IMR-90 (cell line): ENCODE results near the gene DDX39A. TPM values are rescaled to one million over a fixed set of nuclear protein-coding genes. Genes with fewer than 3 reads are reported as not detected.

Experiments
- ATAC-seq: fragments of 200-7000 bp; cut with Tn5 transposase; 2 replicates; pipeline ENCODE4 v1.9.1; 2020; ENCODE audit warnings: low read depth, mild to moderate bottlenecking, moderate library complexity
- BruUV-seq: library from RNA; stranded (reverse); fragments of 400-500 nt; replicated peaks from 2 replicates; lab custom pipeline; 2021; lab: Mats Ljungman, UMichigan
- CTCF ChIA-PET: fragments of 300-600 bp; formaldehyde crosslinking; extraction: SDS; loops from one replicate; lab custom pipeline; 2021; ENCODE audit warnings: antibody characterized with exemption; lab: Yijun Ruan, JAX
- POLR2A ChIA-PET: fragments of 300-600 bp; sonication (Branson Sonifier 250); formaldehyde crosslinking; loops from one replicate; lab custom pipeline; 2022; ENCODE audit warnings: antibody characterized with exemption; ENCODE audit not compliant: unreplicated experiment; lab: Charles Lee
- DNase-seq: peaks from one replicate; pipeline ENCODE4 v3.0.0; 2013
- H2AFZ ChIP-seq: replicated peaks from 2 replicates; pipeline ENCODE3; 2013; ENCODE audit warnings: low read length, mild to moderate bottlenecking; ENCODE audit not compliant: poor library complexity
- H2AK5ac ChIP-seq: 2 replicates; pipeline ENCODE4 v1.6.1; 2013; ENCODE audit warnings: low read depth, low read length, inconsistent platforms
- H2AK9ac ChIP-seq: replicated peaks from 2 replicates; pipeline ENCODE3; 2013; ENCODE audit warnings: mild to moderate bottlenecking, low read depth, low read length, moderate library complexity; ENCODE audit not compliant: poor library complexity
- H2BK120ac ChIP-seq: 2 replicates; pipeline ENCODE4 v1.6.1; 2013; ENCODE audit warnings: low read depth, low read length, inconsistent platforms
- H2BK15ac ChIP-seq: 3 replicates; pipeline ENCODE4 v1.6.1; 2013; ENCODE audit warnings: low read depth, low read length, inconsistent platforms
- H2BK20ac ChIP-seq: 2 replicates; pipeline ENCODE4 v1.6.1; 2013; ENCODE audit warnings: low read depth, mild to moderate bottlenecking, inconsistent platforms, low read length, moderate library complexity
- H2BK5ac ChIP-seq: 2 replicates; pipeline ENCODE4 v1.6.1; 2013; ENCODE audit warnings: mild to moderate bottlenecking, low read depth, low read length, inconsistent platforms; ENCODE audit not compliant: poor library complexity, severe bottlenecking
- H3K14ac ChIP-seq: replicated peaks from 2 replicates; pipeline ENCODE4 v1.6.1; 2013; ENCODE audit warnings: low read depth, low read length, inconsistent platforms
- H3K18ac ChIP-seq: 2 replicates; pipeline ENCODE4 v1.6.1; 2013; ENCODE audit warnings: low read depth, low read length, control low read depth
- H3K23ac ChIP-seq: 2 replicates; pipeline ENCODE4 v1.6.1; 2013; ENCODE audit warnings: low read depth, low read length, inconsistent platforms
- H3K27ac ChIP-seq: 2 replicates; pipeline ENCODE4 v1.5.1; 2013; ENCODE audit warnings: mild to moderate bottlenecking, control low read depth, low read length; ENCODE audit not compliant: insufficient read depth
- H3K27me3 ChIP-seq: 2 replicates; pipeline ENCODE4 v1.6.1; 2013; ENCODE audit warnings: low read length; ENCODE audit not compliant: control insufficient read depth, insufficient read depth
- H3K36me3 ChIP-seq: 2 replicates; pipeline ENCODE4 v1.6.1; 2013; ENCODE audit warnings: low read length, mixed read lengths; ENCODE audit not compliant: control insufficient read depth, insufficient read depth
- H3K4ac ChIP-seq: 2 replicates; pipeline ENCODE4 v1.6.1; 2013; ENCODE audit warnings: low read depth, low read length, inconsistent platforms
- H3K4me1 ChIP-seq: 2 replicates; pipeline ENCODE4 v1.6.1; 2013; ENCODE audit warnings: low read length, mixed read lengths; ENCODE audit not compliant: control insufficient read depth, insufficient read depth
- H3K4me2 ChIP-seq: 2 replicates; pipeline ENCODE4 v1.6.1; 2013; ENCODE audit warnings: low read depth, mild to moderate bottlenecking, control low read depth, low read length, moderate library complexity
- H3K4me3 ChIP-seq: 2 replicates; pipeline ENCODE4 v1.5.1; 2013; ENCODE audit warnings: low read depth, mild to moderate bottlenecking, control low read depth, low read length, moderate library complexity; ENCODE audit not compliant: insufficient read depth
- H3K56ac ChIP-seq: 2 replicates; pipeline ENCODE4 v1.6.1; 2013; ENCODE audit warnings: low read length, inconsistent platforms; ENCODE audit not compliant: insufficient read depth; ENCODE audit errors: extremely low read depth
- H3K79me1 ChIP-seq, 2 experiments: 2 replicates each; pipeline ENCODE4 v1.6.1; 2013; ENCODE audit warnings: low read length in 2 of 2, inconsistent platforms in 1 of 2, low read depth in 1 of 2
- H3K9ac ChIP-seq: 2 replicates; pipeline ENCODE4 v1.6.1; 2013; ENCODE audit warnings: low read depth, low read length, control low read depth
- H3K9me1 ChIP-seq: 2 replicates; pipeline ENCODE4 v1.6.1; 2013; ENCODE audit warnings: low read length, inconsistent platforms; ENCODE audit not compliant: insufficient read depth
- H3K9me3 ChIP-seq: 2 replicates; pipeline ENCODE4 v1.6.1; 2013; ENCODE audit warnings: low read length; ENCODE audit not compliant: control insufficient read depth, insufficient read depth
- H4K20me1 ChIP-seq: 2 replicates; pipeline ENCODE4 v1.6.1; 2013; ENCODE audit warnings: low read length, inconsistent platforms; ENCODE audit not compliant: insufficient read depth
- H4K5ac ChIP-seq: 2 replicates; pipeline ENCODE4 v1.6.1; 2013; ENCODE audit warnings: mild to moderate bottlenecking, low read depth, low read length, control low read depth
- H4K8ac ChIP-seq, 2 experiments: 2 replicates each; pipeline ENCODE4 v1.6.1; 2013; ENCODE audit warnings: low read depth in 2 of 2, low read length in 2 of 2, control low read depth in 1 of 2, inconsistent platforms in 1 of 2
- H4K91ac ChIP-seq: 2 replicates; pipeline ENCODE4 v1.6.1; 2013; ENCODE audit warnings: low read depth, low read length, inconsistent platforms; ENCODE audit not compliant: insufficient read depth
- BHLHE40 ChIP-seq: fragments of 150-350 bp; IDR thresholded peaks from 2 replicates; pipeline ENCODE4 v1.6.1; 2016; ENCODE audit warnings: mild to moderate bottlenecking, low read depth, low read length
- CEBPB ChIP-seq: IDR thresholded peaks from 2 replicates; pipeline ENCODE4 v1.6.1; 2012; ENCODE audit warnings: low read depth, low read length, improper control_type of control experiment
- CHD1 ChIP-seq: IDR thresholded peaks from 2 replicates; pipeline ENCODE4 v1.6.1; 2012; ENCODE audit warnings: low read depth, low read length, improper control_type of control experiment
- CTCF ChIP-seq: conservative IDR thresholded peaks from 2 replicates; pipeline ENCODE4 v1.5.1; 2012; ENCODE audit warnings: mild to moderate bottlenecking, low read depth, low read length, improper control_type of control experiment
- MAFK ChIP-seq: IDR thresholded peaks from 2 replicates; pipeline ENCODE4 v1.6.1; 2012; ENCODE audit warnings: low read depth, low read length, improper control_type of control experiment
- RCOR1 ChIP-seq: IDR thresholded peaks from 2 replicates; pipeline ENCODE4 v1.6.1; 2012; ENCODE audit warnings: mild to moderate bottlenecking, low read length, improper control_type of control experiment; ENCODE audit not compliant: insufficient replicate concordance
- SMC3 ChIP-seq: fragments of 150-350 bp; IDR thresholded peaks from 2 replicates; pipeline ENCODE4 v1.6.1; 2016; ENCODE audit warnings: low read depth, mild to moderate bottlenecking, antibody characterized with exemption, low read length, moderate library complexity
- WGBS, 2 experiments: methylation state at CpG; one replicate each; pipeline versions ENCODE4 v1.1.5 to v1.1.7; 2013; ENCODE audit warnings: missing lambda C conversion rate in 2 of 2; ENCODE audit not compliant: insufficient read length in 1 of 2; ENCODE audit errors: extremely low coverage in 2 of 2; 5-methylcytosine and 5-hydroxymethylcytosine counted together
- dilution Hi-C: fragments of 300-500 bp; cut with HindIII; formaldehyde crosslinking; loops from one replicate; pipeline ENCODE4 v1.14.3; 2018; ENCODE audit warnings: low sequenced_read_pairs; ENCODE audit not compliant: unreplicated experiment
- in situ Hi-C: fragments of 300-500 bp; cut with MboI; formaldehyde crosslinking; loops from 3 replicates; pipeline ENCODE4 v1.14.3; 2019; ENCODE audit warnings: low sequenced_read_pairs, inconsistent platforms, mixed read lengths
- intact Hi-C: fragments of 100-400 bp; cut with micrococcal nuclease; formaldehyde crosslinking; loops from 2 replicates; pipeline ENCODE4 v1.10.0; 2022
- polyA plus RNA-seq, 3 experiments: library from polyadenylated mRNA; depleted of rRNA; stranded (reverse); fragments of >200 nt; gene quantifications; 2 replicates each; pipeline ENCODE4 v1.2.3, GENCODE V29; 2012; ENCODE audit warnings: low replicate concordance in 1 of 3
- total RNA-seq: library from RNA; depleted of rRNA; stranded (reverse); fragments of >200 nt; gene quantifications from 2 replicates; pipeline ENCODE4 v1.2.3, GENCODE V29; 2012
- TF ChIP-seq, protein P1 (sequence below): fragments of 150-350 bp; IDR thresholded peaks from 2 replicates; pipeline ENCODE4 v1.6.1; 2017; ENCODE audit warnings: mild to moderate bottlenecking, antibody characterized with exemption, low read length, low read depth

The DDX39A gene
- total and polyA plus RNA-seq, 2 of the 4 experiments (the other 2 are of a cell fraction), result 82.5 to 83.0 TPM

GRCh38 chr19:14410091-14411051 lies 8.8 kb downstream of the DDX39A start:
- Histone ChIP-seq H3K18ac (no peak overlapping the region), H4K20me1 (peaks cover 68% of the 10 kb centered on the region), H2AK5ac (no peak overlapping the region), H4K5ac (no peak overlapping the region), H3K9me3 (no peaks in the 10 kb centered on the region), H2AK9ac (no peak overlapping the region), H3K23ac (no peak overlapping the region), H2BK120ac (no peak overlapping the region), H3K4me2 (no peak overlapping the region), H4K91ac (no peak overlapping the region), H3K9me1 (peaks cover 3% of the 10 kb centered on the region; the same call in 1 of the 2 replicates), H3K14ac (no peak overlapping the region), H3K27ac (no peak overlapping the region), H3K4ac (no peak overlapping the region), H3K79me1 (peaks cover 0 to 39% of the 10 kb centered on the region in 2 experiments; a peak in 3 of 4 replicates), H3K4me3 (no peak overlapping the region), H3K56ac (no peak overlapping the region), H4K8ac (no peak overlapping the region), H2BK15ac (no peak overlapping the region), H3K36me3 (peaks cover 61% of the 10 kb centered on the region), H2BK5ac (no peak overlapping the region), H3K27me3 (no peaks in the 10 kb centered on the region), H3K9ac (no peak overlapping the region), H2AFZ (no peak overlapping the region), H3K4me1 (peaks cover 6% of the 10 kb centered on the region; the same call in 1 of the 2 replicates), H2BK20ac (no peak overlapping the region)
- ChIA-PET CTCF (no interaction called here), POLR2A (no interaction called here)
- DNase-seq (no peak), ATAC-seq (no peak)
- no TSS peak for BruUV-seq
- intact Hi-C loops, result no loop called here
- TF ChIP-seq CEBPB (no peak), CHD1 (no peak), RCOR1 (no peak), BHLHE40 (no peak), CTCF (no peak), SMC3 (no peak), MAFK (no peak)
- TF ChIP-seq, protein P1, sequence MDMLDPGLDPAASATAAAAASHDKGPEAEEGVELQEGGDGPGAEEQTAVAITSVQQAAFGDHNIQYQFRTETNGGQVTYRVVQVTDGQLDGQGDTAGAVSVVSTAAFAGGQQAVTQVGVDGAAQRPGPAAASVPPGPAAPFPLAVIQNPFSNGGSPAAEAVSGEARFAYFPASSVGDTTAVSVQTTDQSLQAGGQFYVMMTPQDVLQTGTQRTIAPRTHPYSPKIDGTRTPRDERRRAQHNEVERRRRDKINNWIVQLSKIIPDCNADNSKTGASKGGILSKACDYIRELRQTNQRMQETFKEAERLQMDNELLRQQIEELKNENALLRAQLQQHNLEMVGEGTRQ, result no peak
- in situ Hi-C loops, result no loop called here
- 97% methylated on average over 22 of the region's 44 CpGs; no CpG with 5 or more reads in 1 of the 2 experiments for WGBS, 2 experiments
- dilution Hi-C loops, result no loop called here
